Astrocyte (in vitro differentiated cells and primary cell): ENCODE data around the gene SNX4. TPM values are rescaled to one million over a fixed set of nuclear protein-coding genes. Genes with fewer than 3 reads are reported as not detected.

Experiments used
- DNase-seq: peaks from one replicate; pipeline ENCODE4 v3.0.0-alpha.2; 2010; ENCODE audit warnings: low read depth
- FAIRE-seq: peaks from 2 replicates; lab custom pipeline; 2011; peaks lifted over from hg19 to GRCh38; lab: Jason Lieb, UNC
- H2AFZ ChIP-seq: 2 replicates; pipeline ENCODE4 v1.6.0; 2012; ENCODE audit warnings: low read depth, low read length, inconsistent platforms
- H3K27ac ChIP-seq: 2 replicates; pipeline ENCODE4 v1.5.1; 2011; ENCODE audit warnings: low read depth, low read length, inconsistent platforms
- H3K27me3 ChIP-seq: 2 replicates; pipeline ENCODE4 v1.6.0; 2011; ENCODE audit warnings: low read length, inconsistent platforms; ENCODE audit not compliant: insufficient read depth
- H3K36me3 ChIP-seq: 2 replicates; pipeline ENCODE4 v1.5.1; 2011; ENCODE audit warnings: low read length, inconsistent platforms; ENCODE audit not compliant: insufficient read depth
- H3K4me1 ChIP-seq: 2 replicates; pipeline ENCODE4 v1.5.1; 2011; ENCODE audit warnings: low read length, inconsistent platforms; ENCODE audit not compliant: insufficient read depth
- H3K4me2 ChIP-seq: 2 replicates; pipeline ENCODE4 v1.6.0; 2012; ENCODE audit warnings: low read length, inconsistent platforms
- H3K4me3 ChIP-seq: 2 replicates; pipeline ENCODE4 v1.5.1; 2011; ENCODE audit warnings: low read depth, mild to moderate bottlenecking, low read length, inconsistent platforms; ENCODE audit not compliant: insufficient read depth
- H3K79me2 ChIP-seq: 2 replicates; pipeline ENCODE4 v1.6.0; 2012; ENCODE audit warnings: mild to moderate bottlenecking, low read length, inconsistent platforms; ENCODE audit not compliant: insufficient read depth
- H3K9ac ChIP-seq: 2 replicates; pipeline ENCODE4 v1.6.0; 2012; ENCODE audit warnings: mild to moderate bottlenecking, low read length, inconsistent platforms
- H3K9me3 ChIP-seq: 2 replicates; pipeline ENCODE4 v1.5.1; 2012; ENCODE audit warnings: low read depth, mild to moderate bottlenecking, low read length, inconsistent platforms; ENCODE audit not compliant: insufficient read depth
- H4K20me1 ChIP-seq: 2 replicates; pipeline ENCODE4 v1.6.0; 2012; ENCODE audit warnings: low read length, inconsistent platforms; ENCODE audit not compliant: insufficient read depth
- H3K27ac Mint-ChIP-seq: one replicate; pipeline ENCODE4 v1.8.0; 2021; ENCODE audit warnings: mild to moderate bottlenecking, mixed read lengths; ENCODE audit not compliant: unreplicated experiment
- H3K27me3 Mint-ChIP-seq: one replicate; pipeline ENCODE4 v1.8.0; 2021; ENCODE audit warnings: low read depth, mixed read lengths; ENCODE audit not compliant: unreplicated experiment
- H3K36me3 Mint-ChIP-seq: one replicate; pipeline ENCODE4 v1.8.0; 2021; ENCODE audit warnings: low read depth, mixed read lengths; ENCODE audit not compliant: unreplicated experiment
- H3K4me1 Mint-ChIP-seq: one replicate; pipeline ENCODE4 v1.8.0; 2021; ENCODE audit warnings: low read depth, mixed read lengths; ENCODE audit not compliant: unreplicated experiment
- H3K4me3 Mint-ChIP-seq: one replicate; pipeline ENCODE4 v1.8.0; 2021; ENCODE audit warnings: mild to moderate bottlenecking, moderate library complexity, mixed read lengths; ENCODE audit not compliant: unreplicated experiment
- H3K9me3 Mint-ChIP-seq: one replicate; pipeline ENCODE4 v1.8.0; 2021; ENCODE audit warnings: mild to moderate bottlenecking, mixed read lengths; ENCODE audit not compliant: unreplicated experiment
- EZH2 ChIP-seq: IDR thresholded peaks from 2 replicates; pipeline ENCODE4 v1.6.1; 2012; ENCODE audit warnings: mild to moderate bottlenecking, low read length, inconsistent platforms; ENCODE audit not compliant: insufficient read depth
- total RNA-seq: library from RNA; stranded (reverse); gene quantifications from 2 replicates; pipeline ENCODE4 v1.2.1, GENCODE V29; 2021
- TF ChIP-seq, protein P1 (sequence below): IDR thresholded peaks from 2 replicates; pipeline ENCODE4 v1.5.1; 2011; ENCODE audit warnings: low read depth, mild to moderate bottlenecking, inconsistent platforms, low read length, moderate library complexity; ENCODE audit not compliant: insufficient read depth

Gene SNX4
- total RNA-seq, 1 donor from 2014 or later, result 41.8 TPM

DNA sequence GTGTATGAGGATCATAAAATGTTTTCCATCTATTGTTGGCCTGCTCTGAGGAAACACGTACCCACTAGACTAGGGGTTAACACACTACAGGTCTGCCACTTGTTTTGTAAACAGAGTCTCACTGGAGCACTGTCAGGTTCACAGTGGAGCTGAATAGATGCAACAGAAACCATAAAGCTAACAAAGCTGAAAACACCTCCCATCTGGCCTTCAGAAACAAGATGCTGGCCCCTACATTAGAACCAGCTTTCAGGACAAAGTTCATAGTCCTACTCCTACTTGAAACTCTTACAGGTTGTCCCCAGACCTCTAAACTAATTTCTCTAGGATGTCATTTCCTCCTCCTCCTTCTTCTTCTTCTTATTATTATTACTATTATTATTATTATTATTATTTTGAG is 42.3 kb downstream of the SNX4 start:
- DNase-seq (no peak), FAIRE-seq (peak; percentile 64)
- H3K36me3 Mint-ChIP-seq, result peaks cover 6% of the 10 kb centered on the region
- Histone ChIP-seq H3K27ac (no peak overlapping the region), H3K4me2 (no peak overlapping the region), H3K4me1 (no peaks in the 10 kb centered on the region), H3K36me3 (peaks cover 15% of the 10 kb centered on the region), H3K9me3 (no peaks in the 10 kb centered on the region), H3K79me2 (no peaks in the 10 kb centered on the region), H3K9ac (no peak overlapping the region), H3K4me3 (no peak overlapping the region), H4K20me1 (peaks cover 16% of the 10 kb centered on the region), H2AFZ (no peak overlapping the region), H3K27me3 (no peaks in the 10 kb centered on the region)
- H3K4me3 Mint-ChIP-seq, result no peak overlapping the region
- H3K27ac Mint-ChIP-seq, result no peak overlapping the region
- peaks cover 4% of the 10 kb centered on the region for H3K4me1 Mint-ChIP-seq
- TF ChIP-seq, protein P1, sequence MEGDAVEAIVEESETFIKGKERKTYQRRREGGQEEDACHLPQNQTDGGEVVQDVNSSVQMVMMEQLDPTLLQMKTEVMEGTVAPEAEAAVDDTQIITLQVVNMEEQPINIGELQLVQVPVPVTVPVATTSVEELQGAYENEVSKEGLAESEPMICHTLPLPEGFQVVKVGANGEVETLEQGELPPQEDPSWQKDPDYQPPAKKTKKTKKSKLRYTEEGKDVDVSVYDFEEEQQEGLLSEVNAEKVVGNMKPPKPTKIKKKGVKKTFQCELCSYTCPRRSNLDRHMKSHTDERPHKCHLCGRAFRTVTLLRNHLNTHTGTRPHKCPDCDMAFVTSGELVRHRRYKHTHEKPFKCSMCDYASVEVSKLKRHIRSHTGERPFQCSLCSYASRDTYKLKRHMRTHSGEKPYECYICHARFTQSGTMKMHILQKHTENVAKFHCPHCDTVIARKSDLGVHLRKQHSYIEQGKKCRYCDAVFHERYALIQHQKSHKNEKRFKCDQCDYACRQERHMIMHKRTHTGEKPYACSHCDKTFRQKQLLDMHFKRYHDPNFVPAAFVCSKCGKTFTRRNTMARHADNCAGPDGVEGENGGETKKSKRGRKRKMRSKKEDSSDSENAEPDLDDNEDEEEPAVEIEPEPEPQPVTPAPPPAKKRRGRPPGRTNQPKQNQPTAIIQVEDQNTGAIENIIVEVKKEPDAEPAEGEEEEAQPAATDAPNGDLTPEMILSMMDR, result no peak
- no peak for TF ChIP-seq EZH2
- no peaks in the 10 kb centered on the region for H3K27me3 Mint-ChIP-seq
- H3K9me3 Mint-ChIP-seq, result no peaks in the 10 kb centered on the region

DNA sequence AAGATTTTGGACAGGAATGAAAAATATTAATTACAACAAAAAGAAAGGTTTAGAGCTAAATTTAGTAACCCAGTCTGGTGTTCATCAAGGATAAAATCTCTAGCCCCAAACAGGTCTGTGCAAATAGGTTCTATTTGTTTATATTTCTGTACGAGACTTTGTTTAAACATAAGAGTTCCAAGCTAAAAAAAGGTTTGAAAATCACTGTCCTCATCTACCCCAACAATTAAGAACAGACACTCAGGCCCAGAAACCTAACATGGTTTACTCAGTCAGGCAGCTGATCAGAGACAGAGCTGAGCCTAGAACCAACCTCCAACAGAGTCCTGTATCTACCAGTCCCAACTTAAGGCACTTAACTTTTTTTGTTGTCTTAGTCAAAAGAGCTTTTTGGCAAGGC is 49.3 kb downstream of the SNX4 start:
- no peak overlapping the region for H3K27ac ChIP-seq
- H3K4me1 ChIP-seq, result no peaks in the 10 kb centered on the region
- FAIRE-seq (no peak), DNase-seq (no peak)
- H3K4me2 ChIP-seq, result no peak overlapping the region
- Mint-ChIP-seq H3K9me3 (no peaks in the 10 kb centered on the region), H3K4me3 (no peak overlapping the region), H3K27ac (no peak overlapping the region), H3K27me3 (no peaks in the 10 kb centered on the region), H3K36me3 (peaks cover 10% of the 10 kb centered on the region), H3K4me1 (no peaks in the 10 kb centered on the region)
- H4K20me1 ChIP-seq, result no peaks in the 10 kb centered on the region
- H3K79me2 ChIP-seq, result no peaks in the 10 kb centered on the region
- no peaks in the 10 kb centered on the region for H3K27me3 ChIP-seq
- no peaks in the 10 kb centered on the region for H3K9me3 ChIP-seq
- TF ChIP-seq, protein P1, result no peak
- no peak for TF ChIP-seq EZH2
- H3K36me3 ChIP-seq, result peaks cover 22% of the 10 kb centered on the region
- no peak overlapping the region for H2AFZ ChIP-seq
- no peak overlapping the region for H3K4me3 ChIP-seq
- H3K9ac ChIP-seq, result no peak overlapping the region

DNA sequence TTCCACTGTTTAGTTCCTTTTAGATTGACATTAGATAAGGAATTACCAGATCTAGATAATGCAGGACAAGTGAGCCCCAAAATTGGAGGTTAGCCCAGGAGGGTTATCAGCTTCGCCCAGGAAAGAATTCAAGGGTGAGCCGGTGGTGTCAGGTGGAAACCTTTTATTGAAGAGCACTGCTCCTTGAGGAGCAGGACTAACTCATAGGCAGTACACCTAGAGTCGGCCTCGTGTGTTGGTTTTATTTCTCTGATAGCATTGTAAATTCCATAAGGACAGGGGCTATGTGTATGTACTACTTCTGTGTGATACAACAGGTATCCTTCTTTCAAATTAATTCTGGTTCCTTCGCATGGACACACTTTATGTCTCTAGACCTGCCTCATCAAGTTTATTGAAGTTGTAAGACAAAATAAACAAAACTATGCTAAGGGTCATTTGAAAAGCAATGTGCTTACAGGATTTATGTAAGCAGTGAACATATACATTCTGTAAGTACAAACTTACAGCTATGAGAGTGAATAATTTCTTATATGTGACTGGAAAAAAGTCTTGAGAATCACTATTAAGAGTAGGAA is 57.2 kb downstream of the SNX4 start:
- Histone ChIP-seq H3K79me2 (no peaks in the 10 kb centered on the region), H3K4me1 (no peaks in the 10 kb centered on the region), H3K9me3 (no peaks in the 10 kb centered on the region), H3K36me3 (peaks cover 22% of the 10 kb centered on the region), H2AFZ (no peak overlapping the region), H3K27me3 (no peaks in the 10 kb centered on the region), H4K20me1 (no peaks in the 10 kb centered on the region), H3K9ac (no peak overlapping the region), H3K4me2 (no peak overlapping the region), H3K27ac (no peak overlapping the region), H3K4me3 (no peak overlapping the region)
- DNase-seq (no peak), FAIRE-seq (no peak)
- TF ChIP-seq EZH2, result no peak
- H3K27ac Mint-ChIP-seq, result no peak overlapping the region
- H3K4me1 Mint-ChIP-seq, result no peaks in the 10 kb centered on the region
- no peaks in the 10 kb centered on the region for H3K27me3 Mint-ChIP-seq
- peaks cover 6% of the 10 kb centered on the region for H3K36me3 Mint-ChIP-seq
- H3K4me3 Mint-ChIP-seq, result no peak overlapping the region
- H3K9me3 Mint-ChIP-seq, result no peaks in the 10 kb centered on the region
